DMS 273 treated with DMSO at 0.1 percent for 48 hours (cell line): ENCODE measurements around the gene PRRX1.

Source experiments
- DNase-seq: peaks from one replicate; lab custom pipeline; 2025; lab: John Stamatoyannopoulos, UW

PRRX1 gene

DNA sequence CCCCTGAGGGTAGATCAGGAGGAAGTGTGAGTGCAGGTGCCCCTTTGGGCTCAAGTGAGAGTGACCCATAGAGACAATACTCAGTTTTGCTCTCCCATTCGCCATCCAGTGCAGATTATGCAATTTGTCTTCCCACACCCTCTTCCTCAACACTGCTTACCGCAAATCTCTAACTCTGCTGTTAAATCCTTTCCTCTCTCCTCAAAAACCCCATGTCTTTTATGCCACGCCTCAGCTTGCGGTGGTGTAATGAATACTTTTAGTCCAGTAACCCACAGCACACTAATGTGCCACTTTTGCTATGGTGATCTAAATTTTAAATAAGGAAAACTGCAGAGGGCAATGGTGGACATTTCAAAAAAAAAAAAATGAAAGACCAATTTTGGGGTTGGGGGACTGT lies 57.7 kb downstream of the PRRX1 start:
- DNase-seq, result no peak

DNA sequence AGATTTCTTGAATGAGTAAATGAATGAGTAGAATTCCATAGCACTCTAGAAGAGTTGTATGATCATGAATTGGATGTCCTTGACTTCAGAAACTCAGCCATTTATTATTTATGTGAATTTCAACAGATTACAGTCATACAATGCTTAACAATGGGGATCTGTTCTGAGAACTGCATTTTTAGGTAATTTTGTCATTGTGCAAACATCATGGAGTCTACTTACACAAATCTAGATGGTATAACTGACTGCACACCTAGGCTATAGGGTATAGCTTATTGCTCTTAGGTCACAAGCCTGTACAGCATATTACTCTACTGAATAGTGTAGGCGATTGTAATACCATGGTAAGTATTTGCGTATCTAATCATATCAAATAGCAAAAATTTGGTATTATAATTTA lies 59.6 kb downstream of the PRRX1 start:
- no peak for DNase-seq

DNA sequence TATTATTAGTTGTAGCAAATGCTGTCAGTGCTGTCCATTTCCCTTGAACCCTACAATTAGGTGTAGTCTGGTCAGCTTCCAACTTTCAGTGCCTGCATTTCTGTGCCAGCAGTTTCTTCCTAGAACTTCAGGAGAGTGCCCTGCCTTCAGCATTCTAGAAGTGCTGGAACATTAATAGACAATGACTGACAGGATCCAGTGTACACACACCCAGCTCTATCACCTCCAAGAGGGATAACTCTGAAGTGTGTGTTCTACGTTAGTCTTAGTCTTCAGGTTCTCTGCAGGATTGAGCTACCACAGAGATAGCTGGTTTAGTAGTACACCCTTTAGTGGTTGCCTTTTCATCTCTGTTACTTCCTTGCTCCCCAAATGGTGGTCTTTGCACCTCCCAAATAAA lies 61.4 kb downstream of the PRRX1 start:
- no peak for DNase-seq

DNA sequence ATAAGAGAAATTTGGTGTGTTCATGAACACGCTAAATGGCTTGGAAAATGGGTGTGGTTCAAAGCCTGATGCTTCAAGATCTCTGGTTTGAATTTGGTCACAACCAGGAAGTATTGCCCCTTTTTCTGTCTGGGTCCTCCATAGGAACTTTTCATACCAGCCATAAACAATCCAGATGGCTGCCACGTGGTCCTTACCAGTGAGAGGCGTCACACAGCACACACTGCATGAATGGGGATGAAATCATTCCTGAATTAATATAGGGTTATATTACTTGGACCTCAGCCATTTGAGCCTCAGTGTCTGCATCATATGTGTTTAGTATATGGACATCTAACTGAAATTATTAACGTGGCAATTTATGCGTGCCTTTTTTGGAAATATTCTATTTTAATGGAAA lies 64.0 kb downstream of the PRRX1 start:
- DNase-seq, result no peak

DNA sequence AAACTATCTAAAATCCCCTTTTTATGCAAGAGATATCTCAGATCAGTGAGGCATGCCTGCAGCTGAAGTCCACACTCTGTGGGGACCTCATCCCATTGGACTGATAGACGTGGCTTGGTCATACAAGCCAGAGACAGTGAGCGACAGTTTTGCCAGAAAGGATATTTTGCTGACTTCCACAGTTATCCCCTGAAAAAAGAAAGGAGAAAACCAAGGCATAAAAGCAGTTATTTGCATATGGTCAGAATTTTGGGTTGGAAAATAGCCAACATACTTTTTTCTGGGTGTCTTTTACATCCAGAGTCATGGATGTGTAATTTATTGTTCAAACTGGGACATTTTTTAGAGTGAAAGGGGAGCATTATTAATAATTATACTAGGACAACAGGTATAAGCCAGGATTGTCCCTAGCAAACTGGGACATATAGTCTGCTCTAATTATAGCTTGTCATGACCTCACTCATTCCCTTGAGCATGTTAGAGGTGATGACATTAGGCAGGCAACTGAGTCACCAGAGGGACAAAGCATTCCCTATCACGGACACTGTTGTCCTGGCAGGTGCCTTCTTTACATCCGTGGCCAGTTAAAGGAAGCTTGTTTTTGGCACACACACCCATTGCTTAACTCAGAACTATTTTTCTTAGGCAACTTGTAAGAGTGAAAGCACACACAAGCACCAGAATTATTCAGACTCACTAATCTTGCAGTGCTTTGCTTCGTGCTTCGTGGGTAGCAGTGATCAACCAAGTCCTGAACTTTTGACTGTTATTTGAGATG lies 65.5 kb downstream of the PRRX1 start:
- no peak for DNase-seq

DNA sequence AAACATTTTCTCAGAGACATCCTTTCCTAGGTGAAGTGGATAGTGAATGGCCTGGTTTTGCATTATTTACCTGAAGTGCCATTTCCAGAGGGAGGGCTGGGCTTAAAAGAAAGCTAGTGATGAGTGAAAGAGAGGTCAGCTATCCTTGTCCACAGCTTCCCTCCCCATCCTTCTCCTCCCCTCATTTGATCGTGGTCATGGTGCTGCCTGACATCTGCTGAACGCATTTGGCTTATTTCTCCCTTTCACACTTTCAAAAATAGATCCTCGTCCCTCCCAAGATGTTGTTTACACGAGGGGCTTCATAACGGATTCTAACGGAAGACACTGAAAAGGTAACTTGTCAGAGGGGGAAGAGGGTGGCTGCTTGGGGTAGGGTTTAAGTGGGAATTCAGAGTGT lies 66.1 kb downstream of the PRRX1 start:
- DNase-seq, result no peak

DNA sequence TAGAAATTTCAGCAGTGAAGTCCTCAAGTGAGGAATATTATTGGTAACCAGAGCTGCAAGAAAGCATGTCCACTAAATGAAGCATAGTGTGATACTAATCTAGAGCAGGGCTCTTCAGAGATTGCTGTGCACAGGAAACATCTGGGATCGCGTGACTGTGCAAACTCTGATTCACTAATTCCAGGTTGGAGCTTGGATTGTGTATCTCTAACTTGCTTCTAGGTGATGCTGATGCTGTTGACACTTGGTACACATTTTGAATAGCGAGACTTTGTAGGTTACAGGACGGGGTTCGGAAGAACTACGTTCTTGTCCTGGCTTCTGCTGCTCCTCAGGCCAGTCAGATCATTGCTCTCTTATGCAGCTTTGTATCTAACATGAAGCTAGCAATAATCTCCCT lies 66.5 kb downstream of the PRRX1 start:
- no peak for DNase-seq

DNA sequence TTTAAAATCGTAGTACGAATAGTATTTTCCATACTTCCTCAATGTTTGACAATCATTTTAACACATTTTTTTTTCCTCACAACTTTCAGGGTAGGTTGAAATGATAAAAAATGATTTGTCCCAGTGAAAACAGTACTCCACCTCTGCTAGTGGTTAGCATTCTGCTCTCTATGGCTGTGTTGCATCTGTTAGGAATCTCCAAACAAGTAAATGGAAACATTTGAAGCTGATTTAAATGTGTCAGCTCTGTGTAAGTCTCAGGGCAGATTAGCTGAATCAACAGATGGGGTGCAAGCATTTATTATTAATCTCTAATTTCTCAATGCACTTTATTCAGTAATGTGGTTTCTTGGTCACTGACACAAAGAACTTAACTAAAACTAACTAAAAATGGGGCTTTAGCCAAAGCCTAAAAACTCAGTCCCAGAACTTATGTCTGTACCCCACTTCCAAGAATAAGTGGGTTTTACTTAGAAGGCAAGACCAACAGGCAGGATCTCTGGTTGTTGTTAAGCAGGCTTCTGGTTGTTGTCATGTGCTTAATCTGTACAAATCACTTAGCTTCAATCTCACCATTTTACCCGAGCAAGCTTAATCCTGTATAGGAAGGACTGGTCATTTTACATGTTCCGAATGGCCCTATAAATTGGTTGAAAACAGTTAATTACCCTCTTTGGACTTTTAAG lies 67.8 kb downstream of the PRRX1 start:
- no peak for DNase-seq

DNA sequence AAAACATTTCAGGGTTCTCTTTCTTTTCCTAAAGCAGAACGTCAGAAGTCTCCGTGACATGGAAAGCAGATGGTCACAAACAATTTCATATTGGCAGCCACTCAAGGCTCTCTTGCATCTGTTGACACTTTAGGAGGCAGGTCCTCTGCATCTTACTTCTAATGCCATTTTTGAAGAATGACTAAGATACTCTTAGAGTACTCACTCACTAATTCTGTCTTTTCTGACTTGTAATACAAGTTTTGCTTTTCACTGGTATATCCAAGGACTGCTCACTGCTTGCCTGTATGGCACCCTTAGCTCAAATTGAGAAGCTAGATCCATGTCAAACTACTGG lies 68.3 kb downstream of the PRRX1 start:
- DNase-seq, result no peak

DNA sequence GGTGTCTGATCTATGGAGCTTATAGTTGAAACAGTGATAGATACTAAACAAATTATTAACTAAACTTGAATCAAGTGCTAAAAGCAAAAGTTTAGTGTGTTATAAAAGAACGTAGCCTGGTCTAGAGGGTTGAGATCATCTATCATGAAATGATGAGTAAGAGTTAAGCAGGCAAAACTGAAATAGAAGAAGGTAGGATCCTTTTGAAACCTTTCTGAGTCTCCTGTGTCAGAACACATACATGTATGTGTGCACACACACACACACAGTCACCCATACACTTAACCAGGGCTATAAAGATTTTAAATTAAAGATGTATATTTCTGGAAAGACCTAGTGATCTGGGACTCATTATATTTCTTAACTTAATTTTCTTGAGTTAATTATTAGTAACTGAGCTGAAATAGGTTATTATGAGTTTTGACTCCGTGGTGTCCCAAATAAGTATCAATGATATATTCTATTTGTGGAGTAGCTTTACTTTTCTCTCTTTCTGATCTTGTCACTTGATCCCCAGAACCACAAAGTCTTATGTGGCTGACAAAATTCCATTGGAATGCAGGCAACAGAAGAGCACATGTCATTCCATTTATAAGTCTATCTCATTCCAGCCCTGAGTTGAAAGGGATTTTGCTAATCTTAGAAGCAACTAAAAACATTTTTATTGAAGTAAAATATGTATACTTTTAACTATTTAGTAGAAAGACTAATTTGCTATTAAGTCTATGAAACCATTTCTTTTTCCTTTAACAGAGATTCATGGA lies 70.7 kb downstream of the PRRX1 start:
- no peak for DNase-seq

DNA sequence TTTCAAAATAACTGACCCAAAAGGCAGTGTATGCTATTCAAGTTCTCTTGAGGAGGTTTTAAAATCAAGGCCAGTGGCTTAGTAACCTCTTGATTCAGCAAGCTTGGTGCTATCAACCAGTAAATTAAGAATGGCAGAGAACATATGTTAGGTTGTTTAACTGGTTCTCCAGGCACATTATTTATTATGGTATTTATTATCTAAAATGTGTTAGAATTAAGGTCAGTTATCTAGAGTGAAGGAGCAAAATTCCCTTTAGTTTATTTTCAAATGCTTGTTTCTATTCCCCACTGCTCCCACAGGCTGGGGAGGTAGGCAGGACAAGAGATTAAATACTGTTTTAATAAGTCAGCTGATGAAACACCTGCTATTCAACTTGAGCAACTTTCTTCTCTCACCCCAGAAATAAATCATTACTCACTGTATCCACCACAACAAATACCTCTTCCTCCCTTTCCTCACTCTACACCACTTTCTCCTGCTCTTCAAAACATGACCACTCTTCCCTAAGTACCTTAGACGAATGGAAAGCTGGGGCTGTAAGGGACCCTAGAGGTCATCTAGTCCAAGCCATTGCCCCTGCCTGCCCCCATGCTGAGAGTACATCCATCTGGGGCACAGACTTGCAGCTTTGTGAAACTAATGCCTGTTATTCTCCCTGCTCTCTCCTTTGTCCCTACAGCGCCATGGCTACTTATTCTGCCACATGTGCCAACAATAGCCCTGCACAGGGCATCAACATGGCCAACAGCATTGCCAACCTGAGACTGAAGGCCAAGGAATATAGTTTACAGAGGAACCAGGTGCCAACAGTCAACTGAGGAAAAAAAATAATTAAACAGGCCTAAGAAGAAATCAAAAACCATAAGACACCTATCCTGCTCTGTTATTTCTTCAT lies 71.7 kb downstream of the PRRX1 start:
- DNase-seq, result no peak

DNA sequence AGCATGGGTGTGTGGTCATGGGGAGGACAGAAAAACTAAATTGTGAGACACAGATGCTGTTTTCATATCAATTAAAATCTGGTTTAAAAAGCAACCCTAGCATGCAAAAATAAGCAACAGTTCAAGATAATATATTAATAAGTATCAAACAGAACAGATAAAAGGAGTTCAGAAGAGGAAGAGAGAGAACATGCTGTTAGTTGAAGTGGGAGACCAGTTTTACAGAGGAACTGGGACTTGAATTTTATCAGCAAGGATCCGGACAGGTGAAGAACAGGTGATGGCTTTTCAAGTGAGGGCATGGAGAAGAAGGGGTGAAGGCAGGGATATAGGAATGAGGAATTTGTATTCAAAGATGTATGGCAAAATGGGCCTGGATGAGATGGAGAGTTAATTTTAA lies 75.9 kb downstream of the PRRX1 start:
- no peak for DNase-seq

DNA sequence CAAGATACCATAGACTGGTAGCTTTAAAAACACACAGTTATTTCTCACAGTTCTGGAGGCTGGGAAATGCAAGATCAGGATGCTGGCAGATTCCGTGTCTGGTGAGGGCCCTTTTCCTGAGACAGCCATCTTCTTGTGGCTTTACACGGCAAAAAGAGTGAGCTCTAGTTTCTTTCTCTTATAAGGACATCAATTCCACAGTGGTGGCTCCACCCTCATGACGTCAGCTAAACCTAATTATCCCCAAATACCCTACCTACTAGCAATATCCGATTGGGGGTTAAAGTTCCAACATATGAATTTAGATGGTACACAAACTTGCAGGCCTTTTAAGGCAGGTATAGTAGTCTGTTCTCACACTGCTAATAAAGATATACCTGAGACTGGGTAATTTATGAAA lies 77.7 kb downstream of the PRRX1 start:
- DNase-seq, result no peak

DNA sequence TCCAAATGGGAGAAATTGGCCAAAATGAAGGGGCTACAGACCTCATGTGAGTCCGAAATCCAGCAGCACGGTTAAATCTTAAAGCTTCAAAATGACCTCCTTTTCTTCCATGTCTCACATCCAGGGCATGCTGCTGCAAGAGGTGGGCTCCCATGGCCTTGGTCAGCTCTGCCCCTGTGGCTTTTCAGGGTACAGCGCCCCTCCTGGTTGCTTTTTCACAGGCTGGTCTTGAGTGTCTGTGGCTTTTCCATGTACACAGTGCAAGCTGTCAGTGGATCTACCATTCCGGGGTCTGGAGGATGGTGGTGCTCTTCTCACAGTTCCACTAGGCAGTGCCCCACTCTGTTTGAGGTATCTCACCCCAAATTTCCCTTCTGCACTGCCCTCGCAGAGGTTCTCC lies 78.7 kb downstream of the PRRX1 start:
- DNase-seq, result no peak

DNA sequence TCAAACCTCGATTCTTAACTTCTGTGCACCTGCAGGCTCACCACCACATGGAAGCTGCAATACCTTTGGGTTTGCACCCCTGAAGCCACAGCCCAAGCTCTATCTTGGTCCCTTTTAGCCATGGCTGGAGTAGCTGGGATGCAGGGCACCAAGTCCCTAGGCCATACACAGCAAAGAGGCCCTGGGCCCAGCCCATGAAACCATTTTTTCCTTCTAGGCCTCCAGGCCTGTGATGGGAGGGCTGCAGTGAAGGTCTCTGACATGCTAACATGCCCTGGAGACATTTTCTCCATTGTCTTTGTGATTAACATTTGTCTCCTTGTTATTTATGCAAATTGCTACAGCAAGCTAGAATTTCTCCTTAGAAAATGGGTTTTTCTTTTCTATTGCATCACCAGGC lies 79.2 kb downstream of the PRRX1 start:
- no peak for DNase-seq

DNA sequence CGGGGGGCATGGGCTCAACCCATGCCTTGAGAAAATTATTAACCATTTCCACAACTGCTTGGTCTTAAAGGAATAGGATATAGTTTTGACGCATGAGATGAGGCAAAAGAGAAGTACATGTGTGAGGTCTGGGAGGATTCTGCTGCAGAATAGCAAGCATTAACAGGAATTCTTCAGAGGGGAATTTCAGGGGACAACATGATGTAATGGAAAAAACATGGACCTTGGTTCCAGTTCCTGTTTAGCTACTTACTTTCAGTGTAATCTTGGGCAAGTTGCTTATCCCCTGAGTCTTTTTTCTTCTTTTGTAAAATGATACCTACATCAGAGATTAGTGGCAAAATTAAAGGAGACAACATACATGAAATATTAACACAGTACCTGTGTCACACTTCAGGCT lies 85.6 kb downstream of the PRRX1 start:
- DNase-seq, result no peak

DNA sequence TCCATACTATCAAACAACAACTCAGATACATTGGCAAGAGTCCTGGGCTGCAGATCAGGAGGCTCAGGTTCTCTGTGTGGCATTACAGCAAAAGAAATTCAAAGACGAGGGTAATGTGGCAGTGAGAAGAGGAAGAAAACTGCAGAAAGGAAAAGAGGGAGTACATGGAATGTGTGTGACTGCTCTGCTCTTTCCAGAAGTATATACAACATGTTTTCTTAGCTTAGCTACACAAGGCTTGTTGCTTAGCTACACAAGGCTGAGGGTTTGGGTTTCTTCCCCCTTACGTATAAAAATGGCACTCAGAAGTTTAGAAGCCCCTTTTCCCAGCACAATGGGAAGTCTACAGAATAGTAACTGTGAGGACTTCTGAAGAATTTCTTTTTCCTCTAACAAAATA lies 86.0 kb downstream of the PRRX1 start:
- DNase-seq, result no peak

DNA sequence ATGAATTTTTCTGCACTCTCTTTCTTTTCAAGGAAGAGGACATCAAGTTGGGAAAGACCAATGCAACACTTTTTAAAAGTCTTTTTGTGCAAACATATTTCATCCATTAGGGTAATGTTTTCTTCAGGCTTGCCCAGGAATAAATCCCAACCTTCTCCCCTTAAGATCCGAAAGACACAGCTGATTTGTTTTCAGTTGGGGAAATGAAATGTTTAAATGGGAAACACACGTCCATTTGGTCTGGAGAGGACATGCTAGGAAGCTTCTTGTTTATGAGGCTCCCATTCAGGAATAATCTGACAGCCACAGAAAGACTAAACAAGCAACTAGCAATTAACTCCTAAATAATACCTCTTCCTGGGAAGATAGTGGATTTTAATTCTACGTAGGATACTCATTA lies 91.9 kb downstream of the PRRX1 start:
- no peak for DNase-seq

DNA sequence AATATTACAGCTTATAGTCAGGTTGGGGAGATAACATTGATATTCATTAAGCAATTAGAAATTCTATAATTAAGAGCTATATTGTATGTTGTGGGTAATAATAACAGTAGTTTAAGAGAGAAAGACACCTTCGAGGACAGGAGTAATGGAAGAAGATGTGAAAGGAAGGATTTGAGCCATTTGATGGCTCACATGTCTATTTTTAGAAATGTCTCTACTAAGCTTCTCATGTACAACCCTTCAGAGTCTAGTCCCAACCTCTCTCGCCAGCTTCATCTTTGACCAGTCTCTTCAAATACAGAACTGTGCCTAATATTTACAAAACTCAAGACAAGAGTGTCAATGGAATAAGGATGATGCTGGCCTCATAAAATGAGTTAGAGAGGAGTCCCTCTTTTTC lies 95.1 kb downstream of the PRRX1 start:
- no peak for DNase-seq

DNA sequence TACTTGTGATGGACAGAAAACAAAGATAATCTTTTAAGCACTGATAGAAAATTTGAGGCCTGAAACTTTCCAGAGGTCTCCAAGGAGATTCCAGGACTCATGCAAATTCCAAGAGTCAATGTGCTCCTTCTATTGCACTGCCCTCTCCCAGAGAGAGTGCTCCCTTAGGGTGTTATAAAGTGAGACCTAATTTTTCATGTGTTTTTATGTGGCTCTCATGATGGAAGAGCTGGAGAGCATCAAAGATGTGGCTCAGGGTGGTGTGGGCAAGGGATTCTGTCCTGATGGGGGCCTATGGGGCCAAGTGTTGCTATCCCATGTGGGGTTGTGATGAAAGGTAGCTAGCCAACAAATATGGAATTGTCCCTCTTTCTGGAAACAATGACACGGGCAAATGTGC lies 101.3 kb downstream of the PRRX1 start:
- DNase-seq, result no peak

DNA sequence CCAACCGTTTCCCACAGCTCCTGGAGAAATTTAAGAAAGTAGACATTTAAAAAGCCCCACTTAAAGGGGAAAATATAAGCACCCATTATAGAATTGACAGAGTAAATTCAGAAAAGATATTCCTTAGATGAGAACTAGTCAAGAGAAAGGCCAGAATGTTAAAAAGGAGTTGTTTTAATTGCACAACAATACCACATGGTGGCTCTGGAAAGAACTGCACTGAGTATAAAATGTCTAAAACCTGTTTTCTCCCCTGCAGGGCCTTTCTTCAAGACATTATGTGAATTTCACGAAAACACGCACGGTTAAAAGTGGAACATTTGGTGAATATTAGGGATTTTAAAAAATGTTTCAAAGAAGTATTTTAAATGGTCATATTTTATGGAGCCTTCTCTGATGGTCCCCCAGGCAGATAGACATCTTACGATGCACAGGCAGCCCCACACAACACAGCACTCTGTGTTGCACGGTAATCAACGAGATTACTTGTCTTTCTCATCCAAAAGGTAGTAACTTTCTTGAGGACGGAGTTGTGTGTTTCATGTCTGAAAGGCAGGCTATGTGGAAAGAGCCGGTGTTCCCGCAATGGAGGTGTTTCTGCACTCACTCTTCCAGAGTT lies 101.9 kb downstream of the PRRX1 start:
- no peak for DNase-seq

DNA sequence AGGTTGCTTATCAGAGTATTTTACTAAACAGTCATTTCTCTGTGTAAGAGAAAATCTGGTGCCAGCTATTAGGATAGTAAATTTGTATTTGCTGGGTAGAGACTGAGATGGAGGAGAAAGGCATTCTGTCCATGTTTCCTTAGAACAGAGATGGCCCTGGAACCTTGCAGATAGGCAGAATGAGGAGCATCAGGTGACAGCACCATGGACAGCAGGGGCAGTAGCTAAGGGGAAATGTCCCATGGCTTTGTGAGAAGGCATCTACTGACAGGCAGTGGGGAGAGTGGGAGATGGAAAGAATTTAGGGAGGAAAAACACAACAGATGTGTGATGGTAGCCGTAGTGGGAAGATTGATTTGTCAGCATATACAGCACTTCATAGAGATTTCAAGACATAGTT lies 105.0 kb downstream of the PRRX1 start:
- DNase-seq, result no peak
